ENCODE results near the gene XRCC4.

DNA sequence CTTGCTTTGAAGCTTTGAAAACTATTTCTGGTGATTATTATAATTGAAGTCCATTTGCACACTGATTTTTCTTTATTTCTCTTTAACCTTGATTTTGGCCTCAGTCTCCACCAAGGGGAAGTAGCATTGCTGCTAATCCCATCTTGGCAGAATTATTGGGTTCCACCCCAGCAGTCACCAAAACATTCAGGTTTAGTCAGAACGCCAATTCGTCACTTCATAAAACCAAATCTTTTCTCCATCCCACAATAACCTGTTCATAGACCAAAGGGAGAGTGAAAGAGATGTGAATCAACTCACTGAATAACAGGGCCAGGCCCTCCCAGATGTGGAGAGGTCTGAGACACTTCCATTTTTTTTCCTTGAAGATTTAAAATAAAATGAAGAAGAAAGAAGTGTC, 299.1 kb downstream of the XRCC4 start:
- no peak for TF ChIP-seq RAD21 (IDR thresholded peaks at IDR 0.05)
- TF ChIP-seq, protein P1, sequence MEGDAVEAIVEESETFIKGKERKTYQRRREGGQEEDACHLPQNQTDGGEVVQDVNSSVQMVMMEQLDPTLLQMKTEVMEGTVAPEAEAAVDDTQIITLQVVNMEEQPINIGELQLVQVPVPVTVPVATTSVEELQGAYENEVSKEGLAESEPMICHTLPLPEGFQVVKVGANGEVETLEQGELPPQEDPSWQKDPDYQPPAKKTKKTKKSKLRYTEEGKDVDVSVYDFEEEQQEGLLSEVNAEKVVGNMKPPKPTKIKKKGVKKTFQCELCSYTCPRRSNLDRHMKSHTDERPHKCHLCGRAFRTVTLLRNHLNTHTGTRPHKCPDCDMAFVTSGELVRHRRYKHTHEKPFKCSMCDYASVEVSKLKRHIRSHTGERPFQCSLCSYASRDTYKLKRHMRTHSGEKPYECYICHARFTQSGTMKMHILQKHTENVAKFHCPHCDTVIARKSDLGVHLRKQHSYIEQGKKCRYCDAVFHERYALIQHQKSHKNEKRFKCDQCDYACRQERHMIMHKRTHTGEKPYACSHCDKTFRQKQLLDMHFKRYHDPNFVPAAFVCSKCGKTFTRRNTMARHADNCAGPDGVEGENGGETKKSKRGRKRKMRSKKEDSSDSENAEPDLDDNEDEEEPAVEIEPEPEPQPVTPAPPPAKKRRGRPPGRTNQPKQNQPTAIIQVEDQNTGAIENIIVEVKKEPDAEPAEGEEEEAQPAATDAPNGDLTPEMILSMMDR (IDR thresholded peaks at IDR 0.05; ENCODE audit: low read depth, low read length, missing input control) = no peak
- TF ChIP-seq, protein P2, sequence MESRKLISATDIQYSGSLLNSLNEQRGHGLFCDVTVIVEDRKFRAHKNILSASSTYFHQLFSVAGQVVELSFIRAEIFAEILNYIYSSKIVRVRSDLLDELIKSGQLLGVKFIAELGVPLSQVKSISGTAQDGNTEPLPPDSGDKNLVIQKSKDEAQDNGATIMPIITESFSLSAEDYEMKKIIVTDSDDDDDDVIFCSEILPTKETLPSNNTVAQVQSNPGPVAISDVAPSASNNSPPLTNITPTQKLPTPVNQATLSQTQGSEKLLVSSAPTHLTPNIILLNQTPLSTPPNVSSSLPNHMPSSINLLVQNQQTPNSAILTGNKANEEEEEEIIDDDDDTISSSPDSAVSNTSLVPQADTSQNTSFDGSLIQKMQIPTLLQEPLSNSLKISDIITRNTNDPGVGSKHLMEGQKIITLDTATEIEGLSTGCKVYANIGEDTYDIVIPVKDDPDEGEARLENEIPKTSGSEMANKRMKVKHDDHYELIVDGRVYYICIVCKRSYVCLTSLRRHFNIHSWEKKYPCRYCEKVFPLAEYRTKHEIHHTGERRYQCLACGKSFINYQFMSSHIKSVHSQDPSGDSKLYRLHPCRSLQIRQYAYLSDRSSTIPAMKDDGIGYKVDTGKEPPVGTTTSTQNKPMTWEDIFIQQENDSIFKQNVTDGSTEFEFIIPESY (IDR thresholded peaks at IDR 0.05) = no peak
- TF ChIP-seq GABPA (IDR thresholded peaks at IDR 0.05 in 1 of 2, conservative IDR thresholded peaks at IDR 0.05 in 1 of 2) = no peak
- TF ChIP-seq YY1 (IDR thresholded peaks at IDR 0.05) = no peak
- TF ChIP-seq TAF1 (conservative IDR thresholded peaks at IDR 0.05) = no peak
- no peak for TF ChIP-seq EGR1 (IDR thresholded peaks at IDR 0.05; ENCODE audit: low read depth in 2 of 2)
- TF ChIP-seq, protein P3, sequence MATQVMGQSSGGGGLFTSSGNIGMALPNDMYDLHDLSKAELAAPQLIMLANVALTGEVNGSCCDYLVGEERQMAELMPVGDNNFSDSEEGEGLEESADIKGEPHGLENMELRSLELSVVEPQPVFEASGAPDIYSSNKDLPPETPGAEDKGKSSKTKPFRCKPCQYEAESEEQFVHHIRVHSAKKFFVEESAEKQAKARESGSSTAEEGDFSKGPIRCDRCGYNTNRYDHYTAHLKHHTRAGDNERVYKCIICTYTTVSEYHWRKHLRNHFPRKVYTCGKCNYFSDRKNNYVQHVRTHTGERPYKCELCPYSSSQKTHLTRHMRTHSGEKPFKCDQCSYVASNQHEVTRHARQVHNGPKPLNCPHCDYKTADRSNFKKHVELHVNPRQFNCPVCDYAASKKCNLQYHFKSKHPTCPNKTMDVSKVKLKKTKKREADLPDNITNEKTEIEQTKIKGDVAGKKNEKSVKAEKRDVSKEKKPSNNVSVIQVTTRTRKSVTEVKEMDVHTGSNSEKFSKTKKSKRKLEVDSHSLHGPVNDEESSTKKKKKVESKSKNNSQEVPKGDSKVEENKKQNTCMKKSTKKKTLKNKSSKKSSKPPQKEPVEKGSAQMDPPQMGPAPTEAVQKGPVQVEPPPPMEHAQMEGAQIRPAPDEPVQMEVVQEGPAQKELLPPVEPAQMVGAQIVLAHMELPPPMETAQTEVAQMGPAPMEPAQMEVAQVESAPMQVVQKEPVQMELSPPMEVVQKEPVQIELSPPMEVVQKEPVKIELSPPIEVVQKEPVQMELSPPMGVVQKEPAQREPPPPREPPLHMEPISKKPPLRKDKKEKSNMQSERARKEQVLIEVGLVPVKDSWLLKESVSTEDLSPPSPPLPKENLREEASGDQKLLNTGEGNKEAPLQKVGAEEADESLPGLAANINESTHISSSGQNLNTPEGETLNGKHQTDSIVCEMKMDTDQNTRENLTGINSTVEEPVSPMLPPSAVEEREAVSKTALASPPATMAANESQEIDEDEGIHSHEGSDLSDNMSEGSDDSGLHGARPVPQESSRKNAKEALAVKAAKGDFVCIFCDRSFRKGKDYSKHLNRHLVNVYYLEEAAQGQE (IDR thresholded peaks at IDR 0.05) = no peak
- TF ChIP-seq, protein P4, sequence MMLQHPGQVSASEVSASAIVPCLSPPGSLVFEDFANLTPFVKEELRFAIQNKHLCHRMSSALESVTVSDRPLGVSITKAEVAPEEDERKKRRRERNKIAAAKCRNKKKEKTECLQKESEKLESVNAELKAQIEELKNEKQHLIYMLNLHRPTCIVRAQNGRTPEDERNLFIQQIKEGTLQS (IDR thresholded peaks at IDR 0.05) = no peak
